NCI-H2196 (cell line): Measurements from ENCODE around the gene INO80E.
"Not testable (repeated sequence)": the region's sequence is repeated elsewhere in the genome, so short reads cannot be mapped to it uniquely, and the experiment has no call there.

ENCODE experiments used
- DNase-seq: peaks from one replicate; lab custom pipeline; 2025; ENCODE audit not compliant: unreplicated experiment; lab: John Stamatoyannopoulos, UW

INO80E gene

GRCh38 chr16:29995911-29996765, at the start of gene INO80E:
Gene INO80E (plus strand): TSS chr16:29996241. CDS start chr16:29996311, 70 bp downstream.
- peak; percentile 97 for DNase-seq

- DNase-seq = no peak
These were observed 48.1 kb upstream of the INO80E start for GRCh38 chr16:29947897-29948296.

DNA sequence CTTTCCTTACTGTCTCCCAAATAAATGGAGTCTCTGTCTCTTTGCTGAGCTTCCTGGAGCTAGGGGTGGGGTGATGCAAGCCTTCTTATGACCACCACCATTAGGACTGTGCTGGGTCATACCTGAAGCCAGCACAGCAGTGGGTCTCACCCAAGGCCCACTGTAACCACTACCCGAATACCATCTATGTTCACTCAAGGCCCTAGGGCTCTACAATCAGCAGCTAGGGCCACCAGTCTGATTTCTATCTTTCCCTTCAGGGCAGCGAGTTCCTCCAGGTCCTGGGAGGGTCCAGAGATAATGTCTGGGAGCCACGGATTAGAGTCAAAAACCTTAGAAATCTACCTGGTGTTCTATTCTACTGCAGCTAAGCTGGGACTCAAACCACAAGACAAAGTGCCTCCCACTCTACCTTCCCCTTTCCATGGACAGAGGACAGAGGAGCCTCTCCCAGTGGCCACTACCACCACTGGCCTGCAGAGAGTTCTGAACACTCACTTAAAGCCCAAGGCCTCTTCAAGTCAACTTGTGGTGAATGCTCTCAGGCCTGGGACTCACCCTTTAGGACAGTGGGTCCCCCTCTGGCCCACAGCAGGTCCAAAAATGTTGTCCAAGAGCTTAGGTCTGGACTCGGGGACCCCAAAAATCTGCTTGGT, 45.1 kb upstream of the INO80E start:
- no peak for DNase-seq

DNA sequence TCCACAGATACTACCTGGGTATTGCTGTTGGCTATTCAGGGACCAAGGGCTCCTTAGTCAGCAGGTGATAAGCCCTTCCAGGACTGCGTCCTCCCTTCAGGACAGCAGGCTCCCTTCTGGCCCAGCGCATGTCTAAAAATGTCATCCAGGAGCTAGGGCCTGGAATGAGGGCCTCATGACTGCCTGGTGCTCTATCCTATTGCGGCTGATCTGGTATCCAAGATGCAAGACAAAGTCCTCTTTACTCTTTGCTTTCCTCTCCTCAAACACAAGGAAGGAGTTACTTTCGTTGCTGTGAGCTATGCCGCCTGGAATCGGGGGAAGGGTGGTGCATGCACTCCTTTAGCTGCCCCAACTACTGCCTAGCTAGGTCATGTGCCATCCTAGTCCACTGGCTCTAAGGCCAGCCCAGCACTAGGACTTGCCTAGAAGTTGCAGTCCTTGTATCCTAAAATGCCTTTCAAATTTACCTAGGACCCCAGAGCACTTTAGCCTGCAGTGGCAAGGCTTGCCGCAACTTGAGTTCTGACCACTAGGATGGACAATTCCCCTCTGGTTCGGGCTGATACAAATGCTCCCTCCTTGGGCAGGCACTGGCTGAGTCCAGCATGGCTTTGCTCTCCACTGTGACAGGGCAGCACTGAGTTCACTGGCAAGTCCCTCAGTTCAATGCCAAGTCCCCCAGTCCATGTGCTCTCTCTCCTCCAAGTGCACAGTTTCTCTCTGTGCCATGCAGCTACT, 44.2 kb upstream of the INO80E start:
- DNase-seq = no peak

DNA sequence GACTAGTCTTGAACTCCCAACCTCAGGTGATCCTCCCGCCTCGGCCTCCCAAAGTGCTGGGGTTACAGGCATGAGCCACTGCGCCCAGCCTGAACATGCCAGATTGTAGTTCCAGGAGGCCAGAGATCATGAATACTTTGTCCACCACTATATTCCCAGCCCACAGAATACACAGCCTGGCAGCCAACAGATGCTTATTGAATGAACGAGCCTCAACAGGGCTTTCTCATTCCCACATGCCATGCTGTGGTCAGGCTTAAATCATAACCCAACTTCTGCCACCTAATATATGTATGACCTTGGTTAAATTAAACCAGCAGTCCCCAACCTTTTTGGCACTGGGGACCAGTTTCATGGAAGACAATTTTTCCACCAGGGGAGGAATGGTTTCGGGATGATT, 37.3 kb upstream of the INO80E start:
- no peak for DNase-seq

DNA sequence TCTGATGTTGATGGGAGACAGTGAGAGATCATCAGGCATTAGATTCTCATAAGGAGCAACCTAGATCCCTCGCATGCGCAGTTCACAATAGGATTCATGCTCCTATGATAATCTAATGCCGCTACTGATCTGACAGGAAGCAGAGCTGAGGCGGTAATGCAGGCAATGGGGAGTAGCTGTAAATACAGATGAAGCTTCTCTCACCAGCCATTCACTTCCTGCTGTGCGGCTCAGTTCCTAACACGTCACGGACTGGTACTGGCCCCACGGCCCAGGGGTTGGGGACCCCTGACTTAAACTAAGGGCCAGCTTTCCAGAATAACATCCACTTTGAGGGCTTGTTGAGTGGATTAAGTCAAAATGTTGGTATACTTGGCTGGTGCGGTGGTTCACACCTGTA, 36.7 kb upstream of the INO80E start:
- no peak for DNase-seq

- not testable (repeated sequence) for DNase-seq
These were observed 36.2 kb upstream of the INO80E start for GRCh38 chr16:29959821-29960220.

GRCh38 chr16:29961127-29961478, 34.9 kb upstream of the INO80E start:
- DNase-seq = no peak

DNA sequence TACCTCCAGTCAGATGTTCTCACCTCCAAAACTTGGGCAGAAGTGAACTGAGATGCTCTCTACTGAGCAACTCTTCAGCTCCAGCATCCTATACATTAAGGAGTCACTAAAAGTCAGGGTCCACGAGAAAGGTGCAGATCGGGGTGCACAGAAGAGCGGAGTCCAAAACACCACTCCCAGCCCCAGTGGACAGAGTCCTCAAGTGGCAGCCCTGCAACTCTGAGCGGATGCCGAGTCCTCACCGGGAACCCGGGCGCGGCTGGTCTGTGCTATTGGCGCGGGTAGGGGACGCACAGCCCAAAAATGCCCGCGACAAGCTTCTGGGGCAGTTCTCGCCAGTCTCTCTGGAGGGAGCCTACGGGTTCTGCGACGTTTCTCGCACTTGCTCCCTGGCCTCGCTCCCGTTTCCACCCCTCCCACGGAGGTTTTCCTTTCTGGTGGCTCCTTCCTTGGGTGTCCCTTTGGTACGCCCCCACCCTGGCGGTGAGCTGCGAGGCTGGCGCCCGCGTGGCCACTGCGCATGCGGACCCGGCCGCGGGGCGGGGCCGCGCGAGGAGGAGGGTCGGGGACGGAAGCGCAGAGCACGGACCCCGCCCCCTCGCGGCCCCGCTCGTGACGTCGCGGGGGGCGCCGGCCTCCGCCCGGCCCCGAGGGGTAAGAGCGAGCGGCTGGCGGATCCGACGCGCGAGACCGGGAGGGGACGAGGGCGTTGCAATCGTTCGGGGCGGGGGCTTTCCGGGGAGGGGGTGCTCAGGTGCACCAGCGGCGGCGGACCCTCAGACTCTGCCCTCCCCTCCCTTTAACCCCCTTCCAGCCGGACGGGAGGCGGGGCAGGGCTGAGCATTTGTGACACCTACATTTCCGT, 34.3 kb upstream of the INO80E start, which contains the start of gene TMEM219:
TMEM219 (plus strand) TSS at position 601 of the 865 bp plus-strand sequence. CDS start 1,065 bp downstream, outside the sequence.
- DNase-seq = peak; percentile 94

DNA sequence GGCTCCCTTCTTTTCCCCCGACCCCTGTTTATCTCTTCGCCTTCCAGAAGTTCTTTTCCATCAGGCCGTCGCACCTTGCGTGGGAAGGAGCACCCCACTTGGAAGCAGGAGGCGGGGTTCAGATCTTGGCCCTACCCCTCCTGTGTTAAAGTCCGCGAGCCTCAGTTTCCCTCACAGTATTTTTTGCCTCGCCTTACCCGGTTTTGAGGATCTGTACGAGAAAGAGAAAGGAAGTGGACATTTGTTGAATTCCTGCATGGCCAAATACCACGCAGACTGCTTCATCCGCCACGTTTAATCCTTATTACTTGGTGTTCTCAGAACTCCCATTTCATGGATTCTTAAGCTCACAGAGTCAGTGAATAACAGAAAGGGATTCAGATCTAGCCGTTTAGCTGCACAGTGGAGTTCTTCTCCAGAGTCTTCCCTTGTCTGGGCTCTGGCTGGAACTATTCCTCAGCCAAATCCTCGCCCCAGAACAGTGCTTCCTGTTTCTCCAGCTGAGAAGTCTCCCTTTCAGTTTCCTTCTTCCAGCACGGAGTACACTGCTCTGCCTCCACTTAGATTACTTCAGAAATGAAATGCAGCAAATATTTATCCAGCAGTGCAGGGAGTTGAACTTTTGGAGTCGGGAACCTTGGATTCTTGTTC, 33.6 kb upstream of the INO80E start:
- no peak for DNase-seq

GRCh38 chr16:29963021-29963743, 32.9 kb upstream of the INO80E start:
- DNase-seq = no peak

DNA sequence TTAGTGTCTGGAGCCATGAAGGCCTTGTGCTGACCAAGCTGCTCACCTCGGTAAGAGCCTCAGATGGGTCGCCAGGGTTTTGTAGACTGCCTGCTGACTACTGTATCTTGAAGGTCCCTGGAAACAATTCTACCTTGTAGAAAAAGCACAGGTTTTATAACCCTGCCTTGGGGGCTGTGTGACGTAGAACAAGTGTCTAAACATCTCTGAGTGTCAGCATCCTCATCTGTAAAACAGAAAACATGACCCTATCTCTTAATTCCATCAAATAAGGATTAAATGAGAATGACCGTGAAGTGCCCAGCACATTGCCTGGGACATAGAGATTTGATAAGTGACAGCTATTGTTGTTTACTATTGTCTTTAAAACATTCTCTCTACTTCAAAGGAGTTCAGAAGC, 27.8 kb upstream of the INO80E start:
- no peak for DNase-seq

DNA sequence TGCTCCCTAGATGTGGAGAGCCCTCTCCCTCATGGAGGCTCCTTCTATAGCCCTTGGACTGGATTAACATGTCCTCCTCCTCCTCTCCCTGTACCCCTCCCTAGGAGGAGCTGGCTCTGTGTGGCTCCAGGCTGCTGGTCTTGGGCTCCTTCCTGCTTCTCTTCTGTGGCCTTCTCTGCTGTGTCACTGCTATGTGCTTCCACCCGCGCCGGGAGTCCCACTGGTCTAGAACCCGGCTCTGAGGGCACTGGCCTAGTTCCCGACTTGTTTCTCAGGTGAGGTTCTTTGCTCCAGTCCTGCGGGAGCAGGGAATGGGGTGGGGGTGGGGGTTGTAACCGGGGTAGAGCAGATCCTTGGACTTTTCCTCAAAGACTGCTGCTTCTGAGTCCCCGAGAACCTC, 24.7 kb upstream of the INO80E start:
- no peak for DNase-seq

- DNase-seq = no peak
These were observed 23.5 kb upstream of the INO80E start for GRCh38 chr16:29972500-29972899.

DNA sequence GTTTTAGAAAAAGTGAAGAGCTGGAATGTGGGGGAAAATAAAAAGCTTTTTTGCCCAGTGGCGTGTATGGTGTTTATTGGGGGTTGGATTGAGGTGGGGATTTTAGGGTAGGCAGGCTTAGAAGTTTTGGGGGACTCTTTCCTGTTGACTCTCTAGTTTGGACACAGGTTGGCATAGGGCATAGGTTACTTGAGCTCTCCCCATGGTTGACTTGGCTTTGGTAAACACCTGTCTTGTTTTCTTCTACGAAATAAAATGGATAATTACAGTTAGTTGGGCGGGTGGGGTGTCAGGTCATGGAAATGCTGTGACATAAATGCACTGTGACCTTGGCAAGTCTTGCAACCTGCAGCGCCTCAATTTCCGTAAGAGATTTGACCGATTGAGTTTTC, 23.1 kb upstream of the INO80E start:
- no peak for DNase-seq

DNA sequence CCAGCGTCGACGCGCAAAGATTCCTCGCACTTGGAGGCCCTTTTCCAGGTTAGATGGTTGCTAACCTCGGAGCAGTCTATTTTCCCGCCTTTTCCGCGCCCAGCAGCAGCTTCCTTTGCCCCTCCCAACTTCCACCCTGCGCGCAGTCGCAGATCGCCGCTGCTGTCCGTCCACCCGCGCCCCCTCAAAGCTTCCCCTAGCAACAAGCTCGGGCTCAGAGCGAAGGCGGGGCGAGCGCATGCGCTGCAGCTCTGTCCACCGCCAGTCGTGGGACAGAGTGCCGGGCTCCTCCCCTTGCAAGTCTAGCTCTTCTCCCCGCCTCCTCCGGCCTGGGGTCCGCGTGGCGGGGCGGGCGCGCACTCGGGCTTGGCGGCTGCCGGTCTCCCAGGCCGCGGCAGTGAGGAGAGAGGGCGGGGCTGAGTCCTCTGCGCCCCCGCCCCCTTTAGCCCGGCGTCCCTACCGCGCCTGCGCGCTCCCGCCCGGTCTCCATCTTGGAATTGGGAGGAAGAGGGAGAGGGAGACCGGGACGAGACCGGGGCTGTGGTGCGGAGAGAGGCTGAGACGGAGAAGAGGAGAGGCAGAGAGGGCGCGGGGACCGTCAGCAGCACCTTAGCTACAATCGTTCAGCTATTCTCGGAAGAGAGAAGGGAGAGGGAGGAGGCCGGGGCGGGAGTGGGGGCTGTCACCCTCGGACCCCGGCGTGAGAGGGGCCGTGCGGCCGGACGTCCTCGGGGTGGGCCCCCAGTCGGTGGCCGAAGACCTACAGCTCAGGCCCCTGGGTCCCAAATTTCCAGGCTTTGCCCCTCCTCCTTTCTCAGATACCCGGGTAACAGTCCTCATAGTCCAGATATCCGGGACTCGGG, 22.4 kb upstream of the INO80E start, which contains the start of gene TAOK2:
TAOK2 (plus strand) TSS at position 485 of the 863 bp plus-strand sequence. CDS start 3,905 bp downstream, outside the sequence.
- DNase-seq = peak; percentile 99

- no peak for DNase-seq
These were observed 21.5 kb upstream of the INO80E start for GRCh38 chr16:29974291-29975133.

DNA sequence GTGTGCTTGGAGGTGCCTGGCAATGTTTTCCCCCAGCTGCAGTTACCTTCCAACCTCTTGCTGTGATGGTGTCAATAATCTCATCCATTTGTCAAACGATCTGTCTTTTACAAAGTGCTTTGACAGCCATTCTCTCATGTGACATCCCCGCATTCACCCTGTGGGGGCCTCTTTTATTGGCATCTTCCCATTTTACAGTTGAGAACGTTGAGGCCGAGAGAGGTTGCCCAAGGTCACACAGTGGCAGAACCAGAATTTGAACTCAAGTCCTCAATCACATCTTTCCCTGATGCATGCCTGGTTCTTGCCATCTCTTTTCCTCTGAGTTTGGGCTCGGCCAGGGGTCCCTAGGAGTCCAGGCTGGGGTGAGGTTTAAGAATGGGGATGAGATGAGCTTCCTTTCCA, 20.9 kb upstream of the INO80E start:
- DNase-seq = no peak
